ENCODE results near the gene PLXNC1. TPM values are rescaled to one million over a fixed set of nuclear protein-coding genes. Genes with fewer than 3 reads are reported as not detected.

The PLXNC1 gene
- total RNA-seq, 3 donors from 2014 or later, result 5.2 to 13.2 (median 6.2) TPM

GRCh38 chr12:94203181-94203546 is 54.8 kb downstream of the PLXNC1 start:
- intact Hi-C loops (cut with DNase I, micrococcal nuclease), result no loop called here
- ATAC-seq, result no peak
- Histone ChIP-seq H3K4me3 (no peak overlapping the region), H3K9me3 (no peaks in the 10 kb centered on the region), H3K36me3 (ENCODE audit: low read depth) (no peaks in the 10 kb centered on the region), H3K4me1 (ENCODE audit: low read depth) (no peaks in the 10 kb centered on the region)
- no peak for DNase-seq
- TF ChIP-seq CTCF (IDR thresholded peaks at IDR 0.05), result no peak

GRCh38 chr12:94203796-94204195 is 55.4 kb downstream of the PLXNC1 start:
- no peaks in the 10 kb centered on the region for H3K4me1 ChIP-seq (ENCODE audit: low read depth)
- intact Hi-C loops (cut with DNase I, micrococcal nuclease), result no loop called here
- H3K4me3 ChIP-seq, result no peak overlapping the region
- DNase-seq (no peak), ATAC-seq (no peak)
- H3K36me3 ChIP-seq (ENCODE audit: low read depth), result no peaks in the 10 kb centered on the region
- H3K9me3 ChIP-seq, result no peaks in the 10 kb centered on the region
- TF ChIP-seq CTCF (IDR thresholded peaks at IDR 0.05), result no peak

GRCh38 chr12:94204499-94205247 is 56.3 kb downstream of the PLXNC1 start:
- peak; percentile 12 for ATAC-seq
- TF ChIP-seq CTCF (IDR thresholded peaks at IDR 0.05), result no peak

GRCh38 chr12:94205822-94206221 is 57.4 kb downstream of the PLXNC1 start:
- DNase-seq, result no peak
- intact Hi-C loops (cut with DNase I, micrococcal nuclease), result no loop called here
- ATAC-seq, result no peak
- no peaks in the 10 kb centered on the region for H3K36me3 ChIP-seq (ENCODE audit: low read depth)
- H3K4me3 ChIP-seq, result no peak overlapping the region
- H3K9me3 ChIP-seq, result no peaks in the 10 kb centered on the region
- TF ChIP-seq CTCF (IDR thresholded peaks at IDR 0.05), result no peak
- H3K4me1 ChIP-seq (ENCODE audit: low read depth), result no peaks in the 10 kb centered on the region

More at GRCh38 chr12:94204499-94205247, 56.3 kb downstream of the PLXNC1 start:
- Histone ChIP-seq H3K36me3 (ENCODE audit: low read depth) (no peaks in the 10 kb centered on the region), H3K4me3 (no peak overlapping the region), H3K4me1 (ENCODE audit: low read depth) (no peaks in the 10 kb centered on the region), H3K9me3 (no peaks in the 10 kb centered on the region)
- DNase-seq, result no peak
- intact Hi-C loops (cut with DNase I, micrococcal nuclease), result no loop called here

GRCh38 chr12:94206886-94207285 is 58.5 kb downstream of the PLXNC1 start:
- no peaks in the 10 kb centered on the region for H3K36me3 ChIP-seq (ENCODE audit: low read depth)
- no peak for TF ChIP-seq CTCF (IDR thresholded peaks at IDR 0.05)
- no peaks in the 10 kb centered on the region for H3K4me1 ChIP-seq (ENCODE audit: low read depth)
- intact Hi-C loops (cut with DNase I, micrococcal nuclease), result no loop called here
- DNase-seq (no peak), ATAC-seq (no peak)
- no peaks in the 10 kb centered on the region for H3K9me3 ChIP-seq
- H3K4me3 ChIP-seq, result no peak overlapping the region
